Psoas muscle (tissue), 8 donors: ENCODE results near the gene DCBLD2. TPM values are rescaled to one million over a fixed set of nuclear protein-coding genes. Genes with fewer than 3 reads are reported as not detected.

Source experiments
- ATAC-seq, 4 donors: fragments of 200-7000 bp; cut with Tn5 transposase; one replicate each; pipeline ENCODE4 v1.9.1; 2020; ENCODE audit warnings: moderate library complexity in 3 of 4, mild to moderate bottlenecking in 2 of 4
- DNase-seq, 2 donors: peaks; one replicate each; pipeline ENCODE4 v3.0.0-alpha.2; 2020
- H3K27ac ChIP-seq: fragments of 200-600 bp; one replicate; pipeline ENCODE4 v1.8.0; 2022
- H3K27me3 ChIP-seq, 3 donors: fragments of 200-600 bp in 1 of 3; one replicate each; pipeline versions ENCODE4 v1.6.1 to v1.8.0; 2013 to 2022; ENCODE audit warnings: low read length in 2 of 3, mild to moderate bottlenecking in 2 of 3, moderate library complexity in 1 of 3; ENCODE audit not compliant: insufficient read depth in 3 of 3
- H3K36me3 ChIP-seq, 2 donors: fragments of 200-600 bp in 1 of 2; one replicate each; pipeline versions ENCODE4 v1.6.1 to v1.8.0; 2013 to 2022; ENCODE audit warnings: low read depth in 1 of 2, mild to moderate bottlenecking in 1 of 2, moderate library complexity in 1 of 2; ENCODE audit not compliant: insufficient read depth in 1 of 2
- H3K4me1 ChIP-seq: fragments of 200-600 bp; one replicate; pipeline ENCODE4 v1.8.0; 2022
- H3K4me3 ChIP-seq: fragments of 200-600 bp; one replicate; pipeline ENCODE4 v1.8.0; 2022; ENCODE audit warnings: mild to moderate bottlenecking
- H3K9me3 ChIP-seq: fragments of 200-600 bp; one replicate; pipeline ENCODE4 v1.8.0; 2022
- WGBS, 3 donors: extraction: QIAGEN DNeasy Blood & Tissue Kit; methylation state at CpG; one replicate each; pipeline versions ENCODE4 v1.1.6 to v1.1.7; 2013; 5-methylcytosine and 5-hydroxymethylcytosine counted together
- intact Hi-C, 2 donors: fragments of 100-400 bp; cut with DNase I; formaldehyde crosslinking; loops; one replicate each; pipeline versions ENCODE4 v1.11.0 to v1.14.2; 2022
- polyA plus RNA-seq, 3 donors: library from polyadenylated mRNA; stranded (reverse); fragments of 200-250 nt; gene quantifications; one replicate each; pipeline ENCODE4 v1.2.3, GENCODE V29; 2013
- total RNA-seq, 4 donors: library from RNA; stranded (reverse); fragmentation: NEBNext Ultra II Directional in 2 of 4; extraction: Animal tissue kit (Norgen Biotek cat#: 25700) in 2 of 4; gene quantifications; one replicate each; pipeline versions ENCODE4 v1.2.1 to v1.2.4, GENCODE V29; 2021 to 2023
- TF ChIP-seq, protein P1 (sequence below): fragments of 200-600 bp; IDR thresholded peaks from one replicate; pipeline ENCODE4 v1.8.0; 2022; ENCODE audit warnings: antibody characterized with exemption
- donor health status: healthy with polysubstance abuse.
- donor health status: DM: no; HTN: no; CAD: no; lungs with moderate emphysema.
- donor health status: Bipolar disorder and iron deficiency.
- donor health status: healthy.
- donor health status: DM: yes; HTN: yes; CAD: no.
- donor health status: DM: no; HTN: no; CAD: no.
- donor health status: DM: no; HTN: no; CAD: no.
- donor health status: DM: yes; HTN: yes; CAD: no.

The DCBLD2 gene
- total and polyA plus RNA-seq, 7 donors: 2.9 to 13.9 (median 5.3) TPM

DNA sequence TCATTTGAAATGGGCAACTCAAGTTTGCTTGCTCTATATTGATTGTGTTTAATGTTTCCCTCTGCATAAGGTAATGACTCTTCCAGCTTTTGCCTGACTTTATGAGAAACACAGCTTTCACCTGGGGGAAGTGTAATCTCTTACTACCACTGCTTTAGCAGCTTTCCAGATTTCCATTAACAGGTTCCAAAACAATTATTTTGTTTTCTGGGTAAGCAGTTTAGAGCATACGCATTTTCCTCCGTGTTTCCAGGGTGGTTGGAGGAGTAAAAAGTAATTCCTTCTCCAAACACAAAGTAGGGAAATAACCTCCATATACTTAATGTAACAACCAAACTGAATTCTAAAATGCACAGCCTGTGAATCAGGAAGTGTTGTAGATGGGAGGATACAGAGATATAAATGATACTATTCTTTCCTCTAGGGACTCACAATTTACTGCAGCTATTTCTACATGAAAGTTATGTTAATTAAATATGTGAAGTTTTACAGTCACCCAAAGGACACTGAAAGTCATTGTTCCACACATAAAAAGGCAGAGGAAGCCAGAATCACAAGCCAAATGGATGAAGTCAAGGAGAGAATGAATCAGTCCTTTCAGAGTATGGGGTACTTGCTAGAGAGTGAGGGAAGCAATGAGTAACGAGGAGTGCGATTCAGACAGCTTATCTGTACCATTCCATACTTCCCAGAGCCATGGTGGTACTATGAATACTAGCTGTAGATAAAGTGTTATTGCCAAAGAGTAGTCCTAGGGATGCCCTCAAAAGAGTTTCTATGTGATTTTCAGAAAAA lies 121.8 kb downstream of the DCBLD2 start:
- TF ChIP-seq, protein P1, sequence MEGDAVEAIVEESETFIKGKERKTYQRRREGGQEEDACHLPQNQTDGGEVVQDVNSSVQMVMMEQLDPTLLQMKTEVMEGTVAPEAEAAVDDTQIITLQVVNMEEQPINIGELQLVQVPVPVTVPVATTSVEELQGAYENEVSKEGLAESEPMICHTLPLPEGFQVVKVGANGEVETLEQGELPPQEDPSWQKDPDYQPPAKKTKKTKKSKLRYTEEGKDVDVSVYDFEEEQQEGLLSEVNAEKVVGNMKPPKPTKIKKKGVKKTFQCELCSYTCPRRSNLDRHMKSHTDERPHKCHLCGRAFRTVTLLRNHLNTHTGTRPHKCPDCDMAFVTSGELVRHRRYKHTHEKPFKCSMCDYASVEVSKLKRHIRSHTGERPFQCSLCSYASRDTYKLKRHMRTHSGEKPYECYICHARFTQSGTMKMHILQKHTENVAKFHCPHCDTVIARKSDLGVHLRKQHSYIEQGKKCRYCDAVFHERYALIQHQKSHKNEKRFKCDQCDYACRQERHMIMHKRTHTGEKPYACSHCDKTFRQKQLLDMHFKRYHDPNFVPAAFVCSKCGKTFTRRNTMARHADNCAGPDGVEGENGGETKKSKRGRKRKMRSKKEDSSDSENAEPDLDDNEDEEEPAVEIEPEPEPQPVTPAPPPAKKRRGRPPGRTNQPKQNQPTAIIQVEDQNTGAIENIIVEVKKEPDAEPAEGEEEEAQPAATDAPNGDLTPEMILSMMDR: no peak
- H3K9me3 ChIP-seq: no peaks in the 10 kb centered on the region
- 65 to 74% (median 67%) methylated on average over 4 of the region's 4 CpGs for WGBS, 3 donors
- no peak for DNase-seq
- H3K36me3 ChIP-seq: peaks cover 2 to 10% of the 10 kb centered on the region in 2 donors
- H3K27me3 ChIP-seq: no peaks in the 10 kb centered on the region
- peaks cover 13% of the 10 kb centered on the region for H3K4me1 ChIP-seq
- no peak for ATAC-seq
- no peak overlapping the region for H3K4me3 ChIP-seq
- H3K27ac ChIP-seq: no peak overlapping the region
- intact Hi-C loops: loop anchor here in 1 of 2 donors (10.0 kb wide), 1 partner anchor 45 kb away; no protein-coding TSS in a partner anchor

DNA sequence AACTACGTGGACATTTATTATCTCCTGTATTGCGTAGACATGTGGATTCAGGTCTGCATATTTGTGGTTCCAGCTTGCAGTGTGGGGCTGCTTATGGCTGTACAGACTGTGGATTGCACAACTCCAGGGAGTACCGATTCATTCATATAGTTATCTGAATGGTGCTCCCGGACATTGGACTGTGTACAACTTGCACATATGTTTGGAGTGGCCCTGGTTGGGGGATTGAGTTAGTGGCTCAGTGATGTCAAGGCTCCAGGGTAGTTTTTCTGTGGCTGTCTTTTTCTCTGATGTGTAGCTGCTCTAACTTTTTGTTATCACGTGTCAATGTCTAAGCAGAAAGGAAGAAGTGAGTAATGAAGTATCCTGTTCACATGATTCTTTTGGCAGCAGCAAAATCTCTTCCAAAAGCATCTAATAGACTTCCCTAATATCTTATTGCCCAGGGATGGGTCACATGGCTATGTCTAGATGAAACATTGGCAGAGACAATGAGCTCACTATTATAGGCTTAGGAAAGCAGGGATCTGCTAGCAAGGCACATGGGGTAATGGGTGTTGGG lies 122.6 kb downstream of the DCBLD2 start:
- H3K27ac ChIP-seq: peak overlapping the region; percentile 50

DNA sequence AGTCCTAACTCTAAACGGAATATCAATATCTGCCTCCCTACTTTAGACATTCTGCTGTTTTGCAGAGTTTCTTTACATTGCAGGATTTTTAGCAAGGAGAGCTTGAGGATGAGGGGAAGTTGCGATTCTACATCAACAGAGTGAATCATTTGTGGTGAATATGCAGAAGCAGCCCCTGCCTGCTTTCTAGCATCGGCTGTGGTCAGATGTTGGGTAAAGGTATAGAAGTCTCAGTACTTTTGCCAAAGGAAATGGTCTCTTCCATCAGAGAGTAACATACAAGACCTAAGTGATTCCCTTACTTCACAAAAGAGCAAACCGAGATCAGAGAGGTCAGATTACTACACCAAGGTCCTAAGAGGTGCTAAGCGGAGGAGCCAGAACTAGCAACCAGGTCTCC lies 123.1 kb downstream of the DCBLD2 start:
- WGBS, 3 donors: 83 to 88% (median 84%) methylated on average over 5 of the region's 5 CpGs
- no peak for ATAC-seq

More for the DNA sequence above, 122.6 kb downstream of the DCBLD2 start:
- Histone ChIP-seq H3K36me3 (peaks cover 2 to 18% of the 10 kb centered on the region in 2 donors), H3K9me3 (no peaks in the 10 kb centered on the region), H3K4me3 (no peak overlapping the region), H3K4me1 (peaks cover 6% of the 10 kb centered on the region), H3K27me3 (no peaks in the 10 kb centered on the region)
- DNase-seq (no peak), ATAC-seq (peak in 3 of 4 donors; percentile 42 to 50 (median 43))
- WGBS, 3 donors: 58 to 64% (median 62%) methylated on average over 5 of the region's 5 CpGs
- intact Hi-C loops: no loop called here
- TF ChIP-seq, protein P1: no peak

DNA sequence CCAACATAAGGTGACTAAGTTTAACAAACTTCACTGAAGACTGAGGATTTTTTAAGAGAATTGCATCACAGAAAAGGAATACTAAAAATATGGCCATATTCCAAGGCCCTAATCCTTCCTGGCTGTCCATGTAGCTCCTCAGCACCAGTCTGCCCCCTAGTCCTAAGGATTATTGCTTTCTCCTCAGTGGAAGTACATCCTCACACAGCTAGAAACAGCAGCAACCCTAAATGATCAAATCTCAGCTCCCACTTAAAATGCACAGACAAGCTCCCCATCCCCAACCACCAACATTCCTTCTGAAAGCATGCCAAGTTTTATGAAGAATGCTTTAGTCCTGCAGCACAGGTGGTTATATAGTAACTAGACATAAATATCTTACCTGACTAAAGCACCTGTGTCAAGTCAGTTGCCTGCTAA lies 123.7 kb downstream of the DCBLD2 start:
- peaks cover 6% of the 10 kb centered on the region for H3K4me1 ChIP-seq
- intact Hi-C loops: no loop called here
- no peak overlapping the region for H3K27ac ChIP-seq

More for the DNA sequence above, 123.1 kb downstream of the DCBLD2 start:
- Histone ChIP-seq H3K4me1 (peaks cover 6% of the 10 kb centered on the region), H3K27ac (peak overlapping the region; percentile 50), H3K4me3 (no peak overlapping the region), H3K9me3 (no peaks in the 10 kb centered on the region), H3K36me3 (peaks cover 2 to 19% of the 10 kb centered on the region in 2 donors), H3K27me3 (no peaks in the 10 kb centered on the region)
- TF ChIP-seq, protein P1: no peak
- intact Hi-C loops: no loop called here
- DNase-seq: no peak

More for the DNA sequence above, 123.7 kb downstream of the DCBLD2 start:
- Histone ChIP-seq H3K36me3 (peaks cover 2 to 16% of the 10 kb centered on the region in 2 donors), H3K27me3 (no peaks in the 10 kb centered on the region), H3K4me3 (no peak overlapping the region), H3K9me3 (no peaks in the 10 kb centered on the region)
- ATAC-seq: no peak
- no peak for DNase-seq
- TF ChIP-seq, protein P1: no peak
